GM12878 (cell line): ENCODE results near the gene SMURF1. TPM values are rescaled to one million over a fixed set of nuclear protein-coding genes. Genes with fewer than 3 reads are reported as not detected.
A peak's percentile ranks its signal among the peaks of the same experiment; 100 is the strongest.

Experiments
- ATAC-seq: fragments of 200-7000 bp; cut with Tn5 transposase; 3 replicates; pipeline ENCODE4 v1.9.1; 2020; ENCODE audit warnings: mild to moderate bottlenecking, moderate library complexity
- BruUV-seq: library from RNA; stranded (reverse); fragments of 400-500 nt; replicated peaks from 2 replicates; lab custom pipeline; 2021; lab: Mats Ljungman, UMichigan
- CTCF ChIA-PET: fragments of 300-600 bp; sonication (Branson Sonifier 250); formaldehyde crosslinking; extraction: SDS; loops from one replicate; lab custom pipeline; 2021; ENCODE audit warnings: inconsistent platforms; lab: Yijun Ruan, JAX
- POLR2A ChIA-PET: fragments of 350-600 bp; formaldehyde crosslinking; extraction: SDS; loops from one replicate; lab custom pipeline; 2021; ENCODE audit warnings: inconsistent platforms; lab: Charles Lee
- RAD21 ChIA-PET: fragments of 300-600 bp; sonication (Branson Sonifier 250); formaldehyde crosslinking; loops from one replicate; lab custom pipeline; 2023; ENCODE audit warnings: antibody characterized with exemption; ENCODE audit not compliant: unreplicated experiment; lab: Charles Lee
- SMC1A ChIA-PET: fragments of 300-600 bp; sonication (Branson Sonifier 250); formaldehyde crosslinking; loops from one replicate; lab custom pipeline; 2023; ENCODE audit not compliant: unreplicated experiment, uncharacterized antibody; lab: Charles Lee
- DNase-seq: peaks from one replicate; pipeline ENCODE4 v3.0.0-alpha.2; 2011; ENCODE audit warnings: low read depth, low spot score
- FAIRE-seq: peaks from 3 replicates; lab custom pipeline; 2011; peaks lifted over from hg19 to GRCh38; lab: Jason Lieb, UNC
- H2AFZ ChIP-seq: 2 replicates; pipeline ENCODE4 v1.6.0; 2011; ENCODE audit warnings: low read depth, low read length, control low read depth; ENCODE audit not compliant: control insufficient read depth
- H3K27ac ChIP-seq: 2 replicates; pipeline ENCODE4 v1.5.1; 2011; ENCODE audit warnings: control low read depth; ENCODE audit not compliant: control insufficient read depth, insufficient read depth
- H3K27me3 ChIP-seq, 2 experiments: replicated peaks in 1 of 2; 2 replicates each; pipeline versions ENCODE4 v1.6.0 to v1.6.1; 2011; ENCODE audit warnings: low read length in 1 of 2; ENCODE audit not compliant: control insufficient read depth in 2 of 2, insufficient read depth in 2 of 2
- H3K36me3 ChIP-seq, 2 experiments: 2 replicates each; pipeline ENCODE4 v1.5.1; 2011; ENCODE audit warnings: low read length in 1 of 2; ENCODE audit not compliant: control insufficient read depth in 2 of 2, insufficient read depth in 2 of 2
- H3K4me1 ChIP-seq: 2 replicates; pipeline ENCODE4 v1.6.1; 2011; ENCODE audit warnings: mild to moderate bottlenecking, low read length, moderate library complexity, mixed read lengths; ENCODE audit not compliant: control insufficient read depth, insufficient read depth
- H3K4me2 ChIP-seq: 2 replicates; pipeline ENCODE4 v1.6.0; 2011; ENCODE audit warnings: control low read depth; ENCODE audit not compliant: control insufficient read depth, insufficient read depth
- H3K4me3 ChIP-seq: fragments of 200-600 bp; sonication (generic); 2 replicates; pipeline ENCODE4 v1.5.1; 2016
- H3K79me2 ChIP-seq: 2 replicates; pipeline ENCODE4 v1.6.0; 2011; ENCODE audit warnings: low read length; ENCODE audit not compliant: control insufficient read depth, insufficient read depth
- H3K9ac ChIP-seq: 2 replicates; pipeline ENCODE4 v1.8.0; 2011; ENCODE audit warnings: low read length, control low read depth, mixed read lengths; ENCODE audit not compliant: control insufficient read depth, insufficient read depth
- H3K9me3 ChIP-seq: replicated peaks from 3 replicates; pipeline ENCODE4 v1.5.1; 2011; ENCODE audit warnings: mild to moderate bottlenecking, low read length; ENCODE audit not compliant: control insufficient read depth, insufficient read depth
- H4K20me1 ChIP-seq: 2 replicates; pipeline ENCODE4 v1.6.0; 2011; ENCODE audit not compliant: control insufficient read depth, insufficient read depth
- E2F8 ChIP-seq: fragments of 450-650 bp; IDR thresholded peaks from 2 replicates; pipeline ENCODE4 v1.6.1; 2018; ENCODE audit warnings: mild to moderate bottlenecking, low read depth, moderate library complexity; ENCODE audit not compliant: partially characterized antibody
- E4F1 ChIP-seq: fragments of 450-650 bp; IDR thresholded peaks from 2 replicates; pipeline ENCODE4 v1.6.1; 2018; ENCODE audit warnings: borderline replicate concordance, mild to moderate bottlenecking; ENCODE audit not compliant: partially characterized antibody
- HSF1 ChIP-seq: fragments of 150-350 bp; IDR thresholded peaks from 2 replicates; pipeline ENCODE4 v1.6.1; 2014; ENCODE audit warnings: mild to moderate bottlenecking, low read depth, low read length
- NFYB ChIP-seq: IDR thresholded peaks from 2 replicates; pipeline ENCODE4 v1.6.1; 2011; ENCODE audit warnings: low read depth, mild to moderate bottlenecking, low read length, improper control_type of control experiment, moderate library complexity; ENCODE audit not compliant: insufficient read depth
- TBL1XR1 ChIP-seq: IDR thresholded peaks from 2 replicates; pipeline ENCODE4 v1.6.1; 2012; ENCODE audit warnings: low read depth, low read length, improper control_type of control experiment
- USF1 ChIP-seq: IDR thresholded peaks from 2 replicates; pipeline ENCODE4 v1.6.1; 2011; ENCODE audit warnings: borderline replicate concordance, low read depth, mild to moderate bottlenecking, moderate library complexity, mixed read lengths, low read length; ENCODE audit not compliant: insufficient read depth; ENCODE audit errors: extremely low read length
- ZBTB40 ChIP-seq: fragments of 450-650 bp; IDR thresholded peaks from 2 replicates; pipeline ENCODE4 v1.6.1; 2016; ENCODE audit warnings: mild to moderate bottlenecking, moderate library complexity, borderline replicate concordance
- in situ Hi-C: fragments of 300-500 bp; cut with MboI; formaldehyde crosslinking; loops from 9 replicates; pipeline ENCODE4 v1.14.3; 2018; ENCODE audit warnings: mixed read lengths
- intact Hi-C: fragments of 100-400 bp; cut with micrococcal nuclease; formaldehyde crosslinking; loops from one replicate; pipeline ENCODE4 v1.14.2; 2022; ENCODE audit not compliant: unreplicated experiment
- polyA plus RNA-seq, 11 experiments: library from polyadenylated mRNA; depleted of rRNA in 4 of 11; unstranded in 6 of 11; stranded (reverse) in 5 of 11; fragments of >200 nt; fragmentation: Nextera tagmentation in 4 of 11; fragmentation: Illumina TruSeq in 1 of 11; extraction: Ambion mirVana in 4 of 11; extraction: Trizol in 1 of 11; gene quantifications; 1 replicate in 1 of 11; 2 replicates in 10 of 11; pipeline versions ENCODE4 v1.2.1 to v1.2.3, GENCODE V29; 2011 to 2016; ENCODE audit warnings: inconsistent platforms in 2 of 11, missing spikeins in 2 of 11, low read depth in 1 of 11
- total RNA-seq, 4 experiments: library from RNA; depleted of rRNA in 3 of 4; stranded (reverse); fragments of >200 nt in 3 of 4; fragmentation: Illumina TruSeq in 1 of 4; extraction: Trizol in 1 of 4; gene quantifications; 2 replicates each; pipeline versions ENCODE4 v1.2.1 to v1.2.3, GENCODE V29; 2013 to 2021

SMURF1 gene
- total and polyA plus RNA-seq, 10 of the 15 experiments (the other 5 are each of a cell fraction or from before 2014, with no cell fraction given), result 0.76 to 14.0 (median 7.9) TPM

GRCh38 chr7:99139036-99139435, 4.9 kb downstream of the SMURF1 start:
- ChIA-PET RAD21 (interaction anchor here (1.0 kb wide), 1 partner anchor 78 kb away, joined by 3 read pairs; no protein-coding TSS in a partner anchor), POLR2A (interaction anchor here (0.8 kb wide), 1 partner anchor 24 kb away, joined by 3 read pairs; no protein-coding TSS in a partner anchor), SMC1A (interaction anchor here (0.6 to 1.8 kb wide), 3 partner anchors 10 to 371 kb away, joined by 3 to 7 read pairs (median 3); no protein-coding TSS in a partner anchor), CTCF (interaction anchor here (1.1 to 1.6 kb wide), 3 partner anchors 9 to 34 kb away, joined by 3 to 5 read pairs (median 4); no protein-coding TSS in a partner anchor)
- Histone ChIP-seq H3K4me1 (peaks cover 12% of the 10 kb centered on the region), H3K79me2 (peaks cover 56% of the 10 kb centered on the region), H3K9ac (no peak overlapping the region), H3K9me3 (no peaks in the 10 kb centered on the region), H3K4me2 (peak overlapping the region; percentile 20; the same call in 1 of the 2 replicates), H3K27me3 (no peaks in the 10 kb centered on the region), H2AFZ (no peak overlapping the region), H3K27ac (no peak overlapping the region), H4K20me1 (no peaks in the 10 kb centered on the region), H3K36me3 (no peaks in the 10 kb centered on the region; a peak in 1 of 4 replicates), H3K4me3 (0 out of 2 replicates have a peak overlapping the region, but pooled peaks have one; percentile 1)
- FAIRE-seq (peak; percentile 69), DNase-seq (no peak), ATAC-seq (no peak)
- in situ Hi-C loops (no loop called here), intact Hi-C loops (no loop called here)
- BruUV-seq, result no TSS peak
- TF ChIP-seq ZBTB40 (no peak), USF1 (no peak), TBL1XR1 (no peak), NFYB (no peak), HSF1 (no peak), E4F1 (no peak), E2F8 (no peak)
